ENCODE measurements around the gene FOXP1. TPM values are rescaled to one million over a fixed set of nuclear protein-coding genes. Genes with fewer than 3 reads are reported as not detected.

The FOXP1 gene
- total RNA-seq, 4 donors from 2014 or later, result 54.2 to 152 (median 129) TPM

- no peak overlapping the region for H3K27ac ChIP-seq
- H3K4me1 ChIP-seq, result no peaks in the 10 kb centered on the region
- no peaks in the 10 kb centered on the region for H3K9me3 ChIP-seq
- DNase-seq, result no peak
- no peaks in the 10 kb centered on the region for H3K27me3 ChIP-seq
- TF ChIP-seq POLR2A (IDR thresholded peaks at IDR 0.05) (no peak), CTCF (IDR thresholded peaks at IDR 0.05) (no peak)
- intact Hi-C loops (cut with DNase I; ENCODE audit: low total_unique reads), result no loop called here
- H3K4me3 ChIP-seq, result no peak overlapping the region
- H3K36me3 ChIP-seq, result no peaks in the 10 kb centered on the region
Observed at GRCh38 chr3:71492566-71492965, 91.0 kb downstream of the FOXP1 start.

- intact Hi-C loops (cut with DNase I; ENCODE audit: low total_unique reads), result no loop called here
- no peak overlapping the region for H3K27ac ChIP-seq
- no peak for DNase-seq
- no peaks in the 10 kb centered on the region for H3K4me1 ChIP-seq
- no peaks in the 10 kb centered on the region for H3K36me3 ChIP-seq
- TF ChIP-seq CTCF (IDR thresholded peaks at IDR 0.05), result no peak
- no peak for TF ChIP-seq POLR2A (IDR thresholded peaks at IDR 0.05)
- H3K9me3 ChIP-seq, result no peaks in the 10 kb centered on the region
- H3K27me3 ChIP-seq, result no peaks in the 10 kb centered on the region
- H3K4me3 ChIP-seq, result no peak overlapping the region
Observed at GRCh38 chr3:71491154-71491752, 92.3 kb downstream of the FOXP1 start.

- no peak for TF ChIP-seq POLR2A (IDR thresholded peaks at IDR 0.05)
- no peak for TF ChIP-seq CTCF (IDR thresholded peaks at IDR 0.05)
- intact Hi-C loops (cut with DNase I; ENCODE audit: low total_unique reads), result no loop called here
Observed at GRCh38 chr3:71490692-71491091, 92.8 kb downstream of the FOXP1 start.

GRCh38 chr3:71489315-71489761 is 94.2 kb downstream of the FOXP1 start:
- H3K36me3 ChIP-seq, result no peaks in the 10 kb centered on the region
- no peaks in the 10 kb centered on the region for H3K4me1 ChIP-seq
- no peak for DNase-seq
- H3K27me3 ChIP-seq, result no peaks in the 10 kb centered on the region
- no peaks in the 10 kb centered on the region for H3K9me3 ChIP-seq
- H3K4me3 ChIP-seq, result no peak overlapping the region
- no peak for TF ChIP-seq CTCF (IDR thresholded peaks at IDR 0.05)
- no peak overlapping the region for H3K27ac ChIP-seq
- intact Hi-C loops (cut with DNase I; ENCODE audit: low total_unique reads), result no loop called here

More at GRCh38 chr3:71490692-71491091, 92.8 kb downstream of the FOXP1 start:
- Histone ChIP-seq H3K27me3 (no peaks in the 10 kb centered on the region), H3K9me3 (no peaks in the 10 kb centered on the region), H3K4me3 (no peak overlapping the region), H3K36me3 (no peaks in the 10 kb centered on the region), H3K4me1 (no peaks in the 10 kb centered on the region), H3K27ac (no peak overlapping the region)
- DNase-seq, result no peak

GRCh38 chr3:71488882-71489281 is 94.6 kb downstream of the FOXP1 start:
- Histone ChIP-seq H3K4me3 (no peak overlapping the region), H3K9me3 (no peaks in the 10 kb centered on the region), H3K27me3 (no peaks in the 10 kb centered on the region), H3K27ac (no peak overlapping the region), H3K4me1 (no peaks in the 10 kb centered on the region), H3K36me3 (no peaks in the 10 kb centered on the region)
- no peak for DNase-seq
- intact Hi-C loops (cut with DNase I; ENCODE audit: low total_unique reads), result no loop called here
- TF ChIP-seq POLR2A (IDR thresholded peaks at IDR 0.05) (no peak), CTCF (IDR thresholded peaks at IDR 0.05) (no peak)

Measured in uterus (tissue), 4 donors.